K562 (cell line): ENCODE data around the gene SLC22A23.

Experiments
- CTCF ChIP-seq, 3 experiments: IDR thresholded peaks in 2 of 3; conservative IDR thresholded peaks in 1 of 3; 2 replicates each; pipeline ENCODE4 v1.5.1; 2011 to 2012; ENCODE audit warnings: low read length in 3 of 3, mild to moderate bottlenecking in 3 of 3, control low read depth in 2 of 3, improper control_type of control experiment in 1 of 3, inconsistent platforms in 1 of 3, low read depth in 1 of 3, mixed read lengths in 1 of 3, moderate library complexity in 1 of 3; ENCODE audit not compliant: insufficient read depth in 2 of 3
- DPF2 ChIP-seq: fragments of 450-650 bp; IDR thresholded peaks from 2 replicates; pipeline ENCODE4 v1.6.1; 2016
- EP300 ChIP-seq: IDR thresholded peaks from 2 replicates; pipeline ENCODE4 v1.6.1; 2012; ENCODE audit warnings: low read length, improper control_type of control experiment
- GATAD2B ChIP-seq: fragments of 450-650 bp; IDR thresholded peaks from 2 replicates; pipeline ENCODE4 v1.6.1; 2017; ENCODE audit warnings: mild to moderate bottlenecking, borderline replicate concordance
- NR2C1 ChIP-seq, 2 experiments: fragments of 450-650 bp; IDR thresholded peaks; 2 replicates each; pipeline ENCODE4 v1.6.1; 2017; ENCODE audit warnings: mild to moderate bottlenecking in 2 of 2, antibody characterized with exemption in 1 of 2, inconsistent platforms in 1 of 2, missing compliant biosample characterization in 1 of 2, missing genetic modification characterization in 1 of 2
- ZBTB8A ChIP-seq: fragments of 450-650 bp; IDR thresholded peaks from 2 replicates; pipeline ENCODE4 v1.6.1; 2018; ENCODE audit warnings: mild to moderate bottlenecking, moderate library complexity; ENCODE audit not compliant: partially characterized antibody
- ZC3H4 ChIP-seq: sonication (generic); formaldehyde crosslinking; IDR thresholded peaks from 2 replicates; pipeline ENCODE4 v1.9.0; 2021; ENCODE audit warnings: missing genetic modification reagents, borderline replicate concordance
- ZFX ChIP-seq: sonication (generic); formaldehyde crosslinking; IDR thresholded peaks from 2 replicates; pipeline ENCODE4 v1.8.0; 2022; ENCODE audit warnings: mild to moderate bottlenecking, missing genetic modification reagents, moderate library complexity
- ZNF124 ChIP-seq: sonication (generic); formaldehyde crosslinking; IDR thresholded peaks from 2 replicates; pipeline ENCODE4 v1.8.1; 2022; ENCODE audit warnings: missing genetic modification reagents
- TF ChIP-seq, protein P1 (sequence below): fragments of 250-450 bp; sonication (Bioruptor Pico); IDR thresholded peaks from 2 replicates; pipeline ENCODE4 v1.4.0; 2020; ENCODE audit warnings: mild to moderate bottlenecking, moderate library complexity, borderline replicate concordance

GRCh38 chr6:3496395-3496794, 39.5 kb upstream of the SLC22A23 start:
- TF ChIP-seq, protein P1, sequence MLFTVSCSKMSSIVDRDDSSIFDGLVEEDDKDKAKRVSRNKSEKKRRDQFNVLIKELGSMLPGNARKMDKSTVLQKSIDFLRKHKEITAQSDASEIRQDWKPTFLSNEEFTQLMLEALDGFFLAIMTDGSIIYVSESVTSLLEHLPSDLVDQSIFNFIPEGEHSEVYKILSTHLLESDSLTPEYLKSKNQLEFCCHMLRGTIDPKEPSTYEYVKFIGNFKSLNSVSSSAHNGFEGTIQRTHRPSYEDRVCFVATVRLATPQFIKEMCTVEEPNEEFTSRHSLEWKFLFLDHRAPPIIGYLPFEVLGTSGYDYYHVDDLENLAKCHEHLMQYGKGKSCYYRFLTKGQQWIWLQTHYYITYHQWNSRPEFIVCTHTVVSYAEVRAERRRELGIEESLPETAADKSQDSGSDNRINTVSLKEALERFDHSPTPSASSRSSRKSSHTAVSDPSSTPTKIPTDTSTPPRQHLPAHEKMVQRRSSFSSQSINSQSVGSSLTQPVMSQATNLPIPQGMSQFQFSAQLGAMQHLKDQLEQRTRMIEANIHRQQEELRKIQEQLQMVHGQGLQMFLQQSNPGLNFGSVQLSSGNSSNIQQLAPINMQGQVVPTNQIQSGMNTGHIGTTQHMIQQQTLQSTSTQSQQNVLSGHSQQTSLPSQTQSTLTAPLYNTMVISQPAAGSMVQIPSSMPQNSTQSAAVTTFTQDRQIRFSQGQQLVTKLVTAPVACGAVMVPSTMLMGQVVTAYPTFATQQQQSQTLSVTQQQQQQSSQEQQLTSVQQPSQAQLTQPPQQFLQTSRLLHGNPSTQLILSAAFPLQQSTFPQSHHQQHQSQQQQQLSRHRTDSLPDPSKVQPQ, result no peak
- TF ChIP-seq EP300 (no peak), ZC3H4 (no peak), NR2C1 (IDR thresholded peaks at IDR 0.05) (no peak), NR2C1 (tag; IDR thresholded peaks at IDR 0.05) (no peak), ZFX (no peak), DPF2 (no peak), CTCF (IDR thresholded peaks at IDR 0.05 in 2 of 3, conservative IDR thresholded peaks at IDR 0.05 in 1 of 3; ENCODE audit: insufficient read depth in 2 of 3, low read depth in 1 of 3, low read length in 3 of 3) (no peak), ZBTB8A (no peak), GATAD2B (no peak), ZNF124 (no peak)
